ENCODE data around the gene SMIM43.

DNA sequence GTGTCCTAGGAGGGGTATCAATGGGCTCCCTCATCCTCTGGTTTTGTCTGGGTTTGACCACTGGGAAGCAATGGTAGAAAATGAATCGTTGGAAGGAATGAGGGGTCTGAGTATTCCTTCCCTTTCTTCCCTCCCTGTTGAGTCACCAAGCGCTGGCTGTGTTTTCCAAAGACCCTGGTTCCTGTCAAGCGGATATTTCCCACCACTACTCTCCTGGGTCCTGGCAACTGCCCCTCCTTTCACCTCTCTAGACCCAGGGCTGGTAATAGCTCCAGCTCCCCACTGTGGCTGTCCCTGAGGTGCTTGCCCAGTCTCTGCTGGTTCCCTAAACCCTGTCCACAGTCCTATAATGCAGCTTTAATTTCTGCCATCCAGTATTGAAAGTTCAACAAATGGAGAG is 22.2 kb downstream of the SMIM43 start:
- TF ChIP-seq, protein P1, sequence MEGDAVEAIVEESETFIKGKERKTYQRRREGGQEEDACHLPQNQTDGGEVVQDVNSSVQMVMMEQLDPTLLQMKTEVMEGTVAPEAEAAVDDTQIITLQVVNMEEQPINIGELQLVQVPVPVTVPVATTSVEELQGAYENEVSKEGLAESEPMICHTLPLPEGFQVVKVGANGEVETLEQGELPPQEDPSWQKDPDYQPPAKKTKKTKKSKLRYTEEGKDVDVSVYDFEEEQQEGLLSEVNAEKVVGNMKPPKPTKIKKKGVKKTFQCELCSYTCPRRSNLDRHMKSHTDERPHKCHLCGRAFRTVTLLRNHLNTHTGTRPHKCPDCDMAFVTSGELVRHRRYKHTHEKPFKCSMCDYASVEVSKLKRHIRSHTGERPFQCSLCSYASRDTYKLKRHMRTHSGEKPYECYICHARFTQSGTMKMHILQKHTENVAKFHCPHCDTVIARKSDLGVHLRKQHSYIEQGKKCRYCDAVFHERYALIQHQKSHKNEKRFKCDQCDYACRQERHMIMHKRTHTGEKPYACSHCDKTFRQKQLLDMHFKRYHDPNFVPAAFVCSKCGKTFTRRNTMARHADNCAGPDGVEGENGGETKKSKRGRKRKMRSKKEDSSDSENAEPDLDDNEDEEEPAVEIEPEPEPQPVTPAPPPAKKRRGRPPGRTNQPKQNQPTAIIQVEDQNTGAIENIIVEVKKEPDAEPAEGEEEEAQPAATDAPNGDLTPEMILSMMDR (IDR thresholded peaks at IDR 0.05) = no peak
- TF ChIP-seq, protein P2, sequence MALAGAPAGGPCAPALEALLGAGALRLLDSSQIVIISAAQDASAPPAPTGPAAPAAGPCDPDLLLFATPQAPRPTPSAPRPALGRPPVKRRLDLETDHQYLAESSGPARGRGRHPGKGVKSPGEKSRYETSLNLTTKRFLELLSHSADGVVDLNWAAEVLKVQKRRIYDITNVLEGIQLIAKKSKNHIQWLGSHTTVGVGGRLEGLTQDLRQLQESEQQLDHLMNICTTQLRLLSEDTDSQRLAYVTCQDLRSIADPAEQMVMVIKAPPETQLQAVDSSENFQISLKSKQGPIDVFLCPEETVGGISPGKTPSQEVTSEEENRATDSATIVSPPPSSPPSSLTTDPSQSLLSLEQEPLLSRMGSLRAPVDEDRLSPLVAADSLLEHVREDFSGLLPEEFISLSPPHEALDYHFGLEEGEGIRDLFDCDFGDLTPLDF (CRISPR knock-in tag; IDR thresholded peaks at IDR 0.05) = no peak
- TF ChIP-seq RELA (CRISPR knock-in tag; IDR thresholded peaks at IDR 0.05; ENCODE audit: borderline replicate concordance) = no peak
- TF ChIP-seq, protein P3, sequence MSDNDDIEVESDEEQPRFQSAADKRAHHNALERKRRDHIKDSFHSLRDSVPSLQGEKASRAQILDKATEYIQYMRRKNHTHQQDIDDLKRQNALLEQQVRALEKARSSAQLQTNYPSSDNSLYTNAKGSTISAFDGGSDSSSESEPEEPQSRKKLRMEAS (CRISPR knock-in tag; IDR thresholded peaks at IDR 0.05) = no peak
